Measurements from ENCODE around the gene SEMA3A. TPM values are rescaled to one million over a fixed set of nuclear protein-coding genes. Genes with fewer than 3 reads are reported as not detected.

SEMA3A gene
- total and polyA plus RNA-seq, 3 donors from 2014 or later, result 1.4 to 3.9 (median 2.0) TPM

GRCh38 chr7:84077336-84077735, 117.3 kb downstream of the SEMA3A start:
- Histone ChIP-seq H3K36me3 (ENCODE audit: low read depth, missing control alignments) (no peaks in the 10 kb centered on the region), H3K4me3 (no peak overlapping the region), H3K4me1 (no peaks in the 10 kb centered on the region), H3K27me3 (no peaks in the 10 kb centered on the region), H3K27ac (no peak overlapping the region), H3K9me3 (no peaks in the 10 kb centered on the region)
- intact Hi-C loops (cut with DNase I; ENCODE audit: low total_unique reads), result no loop called here
- 92 to 93% methylated on average over 4 of the region's 4 CpGs for WGBS, 2 donors
- TF ChIP-seq POLR2A (IDR thresholded peaks at IDR 0.05), result no peak
- TF ChIP-seq, protein P1, sequence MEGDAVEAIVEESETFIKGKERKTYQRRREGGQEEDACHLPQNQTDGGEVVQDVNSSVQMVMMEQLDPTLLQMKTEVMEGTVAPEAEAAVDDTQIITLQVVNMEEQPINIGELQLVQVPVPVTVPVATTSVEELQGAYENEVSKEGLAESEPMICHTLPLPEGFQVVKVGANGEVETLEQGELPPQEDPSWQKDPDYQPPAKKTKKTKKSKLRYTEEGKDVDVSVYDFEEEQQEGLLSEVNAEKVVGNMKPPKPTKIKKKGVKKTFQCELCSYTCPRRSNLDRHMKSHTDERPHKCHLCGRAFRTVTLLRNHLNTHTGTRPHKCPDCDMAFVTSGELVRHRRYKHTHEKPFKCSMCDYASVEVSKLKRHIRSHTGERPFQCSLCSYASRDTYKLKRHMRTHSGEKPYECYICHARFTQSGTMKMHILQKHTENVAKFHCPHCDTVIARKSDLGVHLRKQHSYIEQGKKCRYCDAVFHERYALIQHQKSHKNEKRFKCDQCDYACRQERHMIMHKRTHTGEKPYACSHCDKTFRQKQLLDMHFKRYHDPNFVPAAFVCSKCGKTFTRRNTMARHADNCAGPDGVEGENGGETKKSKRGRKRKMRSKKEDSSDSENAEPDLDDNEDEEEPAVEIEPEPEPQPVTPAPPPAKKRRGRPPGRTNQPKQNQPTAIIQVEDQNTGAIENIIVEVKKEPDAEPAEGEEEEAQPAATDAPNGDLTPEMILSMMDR (IDR thresholded peaks at IDR 0.05), result no peak
- DNase-seq, result no peak

DNA sequence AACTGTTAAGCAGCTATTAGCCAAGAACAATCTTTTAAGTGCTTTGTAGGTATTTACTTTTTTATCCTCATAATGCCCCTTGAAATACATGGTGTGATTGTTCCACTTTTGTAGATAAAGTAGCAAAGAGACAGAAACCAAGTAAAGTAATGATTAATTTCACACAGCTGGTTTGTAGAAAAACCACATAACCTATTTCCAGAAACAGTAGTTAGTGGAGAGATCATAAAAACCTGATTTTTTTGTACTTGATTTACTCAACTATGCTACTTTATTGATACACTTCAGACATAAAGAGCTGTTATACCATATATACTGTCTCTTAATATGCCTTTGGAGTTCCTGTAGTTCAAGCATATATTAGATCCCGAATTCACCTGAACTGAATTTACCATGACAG, 118.4 kb downstream of the SEMA3A start:
- H3K36me3 ChIP-seq (ENCODE audit: low read depth, missing control alignments), result no peaks in the 10 kb centered on the region
- no peaks in the 10 kb centered on the region for H3K27me3 ChIP-seq
- no peaks in the 10 kb centered on the region for H3K4me1 ChIP-seq
- WGBS, 2 donors, result 89 to 91% methylated on average over 1 of the region's 1 CpG
- H3K4me3 ChIP-seq, result no peak overlapping the region
- TF ChIP-seq POLR2A (IDR thresholded peaks at IDR 0.05), result no peak
- TF ChIP-seq, protein P1 (IDR thresholded peaks at IDR 0.05), result no peak
- DNase-seq, result no peak
- no peaks in the 10 kb centered on the region for H3K9me3 ChIP-seq
- intact Hi-C loops (cut with DNase I; ENCODE audit: low total_unique reads), result no loop called here
- no peak overlapping the region for H3K27ac ChIP-seq

DNA sequence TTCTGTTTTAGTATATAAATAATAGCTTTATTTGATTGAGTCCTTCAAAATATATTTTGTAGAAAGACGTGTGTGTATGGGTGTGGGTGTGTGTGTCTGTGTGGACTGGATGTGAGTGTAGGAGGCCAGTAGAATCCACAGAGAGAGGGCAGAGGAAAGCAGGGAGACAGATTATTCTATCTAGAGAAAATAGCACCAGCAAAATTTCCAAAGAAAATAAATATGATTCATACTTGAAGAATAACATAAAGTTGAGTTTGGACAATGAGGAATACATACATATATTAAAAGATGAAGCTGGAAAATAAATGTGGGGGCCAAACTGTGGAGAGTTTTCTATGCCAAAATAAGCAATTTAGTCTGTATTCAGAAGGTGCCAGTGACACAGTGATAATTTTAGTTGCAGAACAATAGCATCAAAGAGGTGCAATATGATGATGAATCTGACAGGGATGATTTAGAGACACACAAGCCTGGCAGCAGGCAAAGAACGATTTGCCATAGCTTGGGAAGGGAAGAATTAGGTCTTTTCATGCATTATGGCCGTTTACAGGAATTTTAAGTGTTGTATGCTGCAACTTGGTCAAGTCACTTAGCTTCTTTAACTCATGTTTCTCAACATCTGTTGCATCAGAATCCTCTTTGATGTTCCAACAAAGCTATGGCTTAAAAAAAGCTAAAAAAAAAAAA, 121.3 kb downstream of the SEMA3A start:
- TF ChIP-seq POLR2A (IDR thresholded peaks at IDR 0.05), result no peak
- TF ChIP-seq, protein P1 (IDR thresholded peaks at IDR 0.05), result no peak
- Histone ChIP-seq H3K4me3 (no peak overlapping the region), H3K36me3 (ENCODE audit: low read depth, missing control alignments) (no peaks in the 10 kb centered on the region), H3K4me1 (no peaks in the 10 kb centered on the region), H3K9me3 (no peaks in the 10 kb centered on the region), H3K27me3 (no peaks in the 10 kb centered on the region), H3K27ac (no peak overlapping the region)
- intact Hi-C loops (cut with DNase I; ENCODE audit: low total_unique reads), result no loop called here
- no peak for DNase-seq
- 59 to 60% methylated on average over 3 of the region's 3 CpGs for WGBS, 2 donors

DNA sequence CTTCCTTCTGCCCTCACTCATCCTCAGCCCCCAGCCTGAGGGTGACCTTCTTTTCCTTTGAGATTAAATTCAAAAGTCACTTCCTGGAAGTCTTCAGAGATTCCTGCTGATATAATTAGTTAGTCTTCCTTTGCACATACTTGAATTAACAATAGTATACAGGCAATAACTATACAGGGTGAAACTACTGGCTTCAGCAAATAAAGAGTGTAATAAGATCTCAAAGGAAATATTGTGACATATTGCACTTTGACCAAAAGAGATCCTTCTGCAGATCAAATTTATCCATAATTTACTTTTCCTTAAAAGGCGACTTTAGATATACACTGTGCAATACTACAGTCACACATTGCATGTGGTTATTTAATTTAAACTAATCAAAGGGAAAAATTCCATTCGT, 123.8 kb downstream of the SEMA3A start:
- intact Hi-C loops (cut with DNase I; ENCODE audit: low total_unique reads), result no loop called here
- Histone ChIP-seq H3K4me1 (no peaks in the 10 kb centered on the region), H3K4me3 (no peak overlapping the region), H3K9me3 (no peaks in the 10 kb centered on the region), H3K27ac (no peak overlapping the region), H3K36me3 (ENCODE audit: low read depth, missing control alignments) (no peaks in the 10 kb centered on the region), H3K27me3 (no peaks in the 10 kb centered on the region)
- no peak for DNase-seq
- no peak for TF ChIP-seq POLR2A (IDR thresholded peaks at IDR 0.05)
- TF ChIP-seq, protein P1 (IDR thresholded peaks at IDR 0.05), result no peak
- 90 to 94% methylated on average over 2 of the region's 2 CpGs for WGBS, 2 donors

- no peak for DNase-seq
- WGBS, 2 donors, result 65 to 69% methylated on average over 2 of the region's 2 CpGs
- Histone ChIP-seq H3K9me3 (no peaks in the 10 kb centered on the region), H3K4me1 (no peaks in the 10 kb centered on the region), H3K36me3 (ENCODE audit: low read depth, missing control alignments) (no peaks in the 10 kb centered on the region), H3K27ac (no peak overlapping the region), H3K27me3 (no peaks in the 10 kb centered on the region), H3K4me3 (no peak overlapping the region)
- intact Hi-C loops (cut with DNase I; ENCODE audit: low total_unique reads), result no loop called here
- TF ChIP-seq POLR2A (IDR thresholded peaks at IDR 0.05), result no peak
- TF ChIP-seq, protein P1 (IDR thresholded peaks at IDR 0.05), result no peak
Measured at GRCh38 chr7:84069999-84070500, 124.5 kb downstream of the SEMA3A start.
